Measurements from ENCODE around the gene MYADM.

DNA sequence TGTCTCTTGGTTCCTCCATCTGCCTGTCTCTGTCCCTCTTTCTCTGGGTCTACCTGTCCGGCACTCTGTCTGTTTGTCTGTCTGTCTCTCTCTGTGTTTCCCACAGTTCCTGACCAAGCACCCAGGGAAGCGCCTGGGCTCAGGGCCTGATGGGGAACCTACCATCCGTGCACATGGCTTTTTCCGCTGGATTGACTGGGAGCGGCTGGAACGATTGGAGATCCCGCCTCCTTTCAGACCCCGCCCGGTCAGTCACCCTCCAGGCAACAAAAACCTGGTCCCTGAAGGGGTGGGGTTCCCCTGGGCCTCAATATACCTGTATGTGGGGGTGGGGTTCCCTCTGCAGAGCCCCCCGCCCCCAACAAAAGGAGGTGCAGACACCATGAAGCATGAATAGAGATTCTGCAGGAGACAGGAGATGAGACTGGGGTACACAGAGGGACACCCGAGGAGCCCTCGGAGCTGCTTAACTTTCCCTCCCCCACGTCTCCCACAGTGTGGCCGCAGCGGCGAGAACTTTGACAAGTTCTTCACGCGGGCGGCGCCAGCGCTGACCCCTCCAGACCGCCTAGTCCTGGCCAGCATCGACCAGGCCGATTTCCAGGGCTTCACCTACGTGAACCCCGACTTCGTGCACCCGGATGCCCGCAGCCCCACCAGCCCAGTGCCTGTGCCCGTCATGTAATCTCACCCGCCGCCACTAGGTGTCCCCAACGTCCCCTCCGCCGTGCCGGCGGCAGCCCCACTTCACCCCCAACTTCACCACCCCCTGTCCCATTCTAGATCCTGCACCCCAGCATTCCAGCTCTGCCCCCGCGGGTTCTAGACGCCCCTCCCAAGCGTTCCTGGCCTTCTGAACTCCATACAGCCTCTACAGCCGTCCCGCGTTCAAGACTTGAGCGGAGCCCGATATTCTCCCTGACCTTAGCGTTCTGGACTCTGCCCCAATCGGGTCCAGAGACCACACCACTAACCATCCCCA lies 38.8 kb downstream of the MYADM start:
- TF ChIP-seq POLR2AphosphoS5 (IDR thresholded peaks at IDR 0.05; ENCODE audit: low read depth, low read length) (no peak), TAF1 (IDR thresholded peaks at IDR 0.05; ENCODE audit: borderline replicate concordance, insufficient read depth, low read length) (no peak), SIN3A (IDR thresholded peaks at IDR 0.05; ENCODE audit: borderline replicate concordance, insufficient read depth, low read length) (no peak)
- TF ChIP-seq, protein P1, sequence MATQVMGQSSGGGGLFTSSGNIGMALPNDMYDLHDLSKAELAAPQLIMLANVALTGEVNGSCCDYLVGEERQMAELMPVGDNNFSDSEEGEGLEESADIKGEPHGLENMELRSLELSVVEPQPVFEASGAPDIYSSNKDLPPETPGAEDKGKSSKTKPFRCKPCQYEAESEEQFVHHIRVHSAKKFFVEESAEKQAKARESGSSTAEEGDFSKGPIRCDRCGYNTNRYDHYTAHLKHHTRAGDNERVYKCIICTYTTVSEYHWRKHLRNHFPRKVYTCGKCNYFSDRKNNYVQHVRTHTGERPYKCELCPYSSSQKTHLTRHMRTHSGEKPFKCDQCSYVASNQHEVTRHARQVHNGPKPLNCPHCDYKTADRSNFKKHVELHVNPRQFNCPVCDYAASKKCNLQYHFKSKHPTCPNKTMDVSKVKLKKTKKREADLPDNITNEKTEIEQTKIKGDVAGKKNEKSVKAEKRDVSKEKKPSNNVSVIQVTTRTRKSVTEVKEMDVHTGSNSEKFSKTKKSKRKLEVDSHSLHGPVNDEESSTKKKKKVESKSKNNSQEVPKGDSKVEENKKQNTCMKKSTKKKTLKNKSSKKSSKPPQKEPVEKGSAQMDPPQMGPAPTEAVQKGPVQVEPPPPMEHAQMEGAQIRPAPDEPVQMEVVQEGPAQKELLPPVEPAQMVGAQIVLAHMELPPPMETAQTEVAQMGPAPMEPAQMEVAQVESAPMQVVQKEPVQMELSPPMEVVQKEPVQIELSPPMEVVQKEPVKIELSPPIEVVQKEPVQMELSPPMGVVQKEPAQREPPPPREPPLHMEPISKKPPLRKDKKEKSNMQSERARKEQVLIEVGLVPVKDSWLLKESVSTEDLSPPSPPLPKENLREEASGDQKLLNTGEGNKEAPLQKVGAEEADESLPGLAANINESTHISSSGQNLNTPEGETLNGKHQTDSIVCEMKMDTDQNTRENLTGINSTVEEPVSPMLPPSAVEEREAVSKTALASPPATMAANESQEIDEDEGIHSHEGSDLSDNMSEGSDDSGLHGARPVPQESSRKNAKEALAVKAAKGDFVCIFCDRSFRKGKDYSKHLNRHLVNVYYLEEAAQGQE (IDR thresholded peaks at IDR 0.05; ENCODE audit: insufficient read depth in 1 of 2, low read depth in 2 of 2, low read length in 2 of 2): no peak
